VCaP (cell line): ENCODE measurements around the gene ENPP7.

Experiments
- H3K27ac ChIP-seq: fragments of 450-650 bp; 2 replicates; pipeline ENCODE4 v1.5.1; 2017
- CTCF ChIP-seq: fragments of 450-650 bp; conservative IDR thresholded peaks from 2 replicates; pipeline ENCODE4 v1.5.1; 2017; ENCODE audit warnings: mild to moderate bottlenecking, moderate library complexity

Gene ENPP7

GRCh38 chr17:79715098-79715942 is 15.4 kb upstream of the ENPP7 start:
- no peak overlapping the region for H3K27ac ChIP-seq
- TF ChIP-seq CTCF: no peak

GRCh38 chr17:79715943-79716797 is 14.6 kb upstream of the ENPP7 start:
- H3K27ac ChIP-seq: no peak overlapping the region
- no peak for TF ChIP-seq CTCF

- TF ChIP-seq CTCF: no peak
- no peak overlapping the region for H3K27ac ChIP-seq
Measured at GRCh38 chr17:79720705-79721292, 9.9 kb upstream of the ENPP7 start.

GRCh38 chr17:79721993-79722671 is 8.6 kb upstream of the ENPP7 start:
- H3K27ac ChIP-seq: no peak overlapping the region
- TF ChIP-seq CTCF: peak; percentile 51

- no peak overlapping the region for H3K27ac ChIP-seq
- TF ChIP-seq CTCF: no peak; the same call in 1 of the 2 replicates
Measured at GRCh38 chr17:79722787-79723186, 8.0 kb upstream of the ENPP7 start.

GRCh38 chr17:79728169-79728907 is 2.4 kb upstream of the ENPP7 start:
- TF ChIP-seq CTCF: no peak
- no peak overlapping the region for H3K27ac ChIP-seq
